DND-41 (cell line): Measurements from ENCODE around the gene UST.

Experiments
- EZH2 ChIP-seq: IDR thresholded peaks from 3 replicates; pipeline ENCODE4 v1.6.1; 2012; ENCODE audit warnings: borderline replicate concordance, low read depth, mild to moderate bottlenecking, moderate library complexity, low read length, inconsistent platforms; ENCODE audit not compliant: severe bottlenecking
- TF ChIP-seq, protein P1 (sequence below): IDR thresholded peaks from 2 replicates; pipeline ENCODE4 v1.5.1; 2012; ENCODE audit warnings: borderline replicate concordance, low read length, moderate library complexity, mild to moderate bottlenecking; ENCODE audit not compliant: poor library complexity, severe bottlenecking; ENCODE audit errors: extremely low read depth

DNA sequence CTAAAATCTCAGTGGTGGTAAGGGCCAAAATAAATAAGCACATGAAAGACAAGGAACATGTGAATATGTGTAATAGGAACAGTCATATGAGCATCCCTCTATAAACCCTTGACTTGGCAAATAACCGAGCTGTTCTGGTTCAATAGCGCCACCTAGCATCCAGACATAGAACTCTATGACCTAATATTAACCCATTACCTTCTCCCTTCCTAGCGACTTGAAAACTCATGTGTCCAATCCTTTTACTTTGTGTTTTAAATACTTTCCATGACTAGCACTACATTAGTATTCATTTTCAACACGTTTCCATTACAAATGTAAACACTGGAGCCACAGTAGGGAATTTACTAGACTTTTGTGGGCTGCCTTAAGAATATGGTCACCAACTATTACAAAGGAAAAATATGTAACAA, 279.7 kb downstream of the UST start:
- TF ChIP-seq, protein P1, sequence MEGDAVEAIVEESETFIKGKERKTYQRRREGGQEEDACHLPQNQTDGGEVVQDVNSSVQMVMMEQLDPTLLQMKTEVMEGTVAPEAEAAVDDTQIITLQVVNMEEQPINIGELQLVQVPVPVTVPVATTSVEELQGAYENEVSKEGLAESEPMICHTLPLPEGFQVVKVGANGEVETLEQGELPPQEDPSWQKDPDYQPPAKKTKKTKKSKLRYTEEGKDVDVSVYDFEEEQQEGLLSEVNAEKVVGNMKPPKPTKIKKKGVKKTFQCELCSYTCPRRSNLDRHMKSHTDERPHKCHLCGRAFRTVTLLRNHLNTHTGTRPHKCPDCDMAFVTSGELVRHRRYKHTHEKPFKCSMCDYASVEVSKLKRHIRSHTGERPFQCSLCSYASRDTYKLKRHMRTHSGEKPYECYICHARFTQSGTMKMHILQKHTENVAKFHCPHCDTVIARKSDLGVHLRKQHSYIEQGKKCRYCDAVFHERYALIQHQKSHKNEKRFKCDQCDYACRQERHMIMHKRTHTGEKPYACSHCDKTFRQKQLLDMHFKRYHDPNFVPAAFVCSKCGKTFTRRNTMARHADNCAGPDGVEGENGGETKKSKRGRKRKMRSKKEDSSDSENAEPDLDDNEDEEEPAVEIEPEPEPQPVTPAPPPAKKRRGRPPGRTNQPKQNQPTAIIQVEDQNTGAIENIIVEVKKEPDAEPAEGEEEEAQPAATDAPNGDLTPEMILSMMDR = peak; percentile 74
- TF ChIP-seq EZH2 = no peak
